Measurements from ENCODE around the gene ST3GAL5.

DNA sequence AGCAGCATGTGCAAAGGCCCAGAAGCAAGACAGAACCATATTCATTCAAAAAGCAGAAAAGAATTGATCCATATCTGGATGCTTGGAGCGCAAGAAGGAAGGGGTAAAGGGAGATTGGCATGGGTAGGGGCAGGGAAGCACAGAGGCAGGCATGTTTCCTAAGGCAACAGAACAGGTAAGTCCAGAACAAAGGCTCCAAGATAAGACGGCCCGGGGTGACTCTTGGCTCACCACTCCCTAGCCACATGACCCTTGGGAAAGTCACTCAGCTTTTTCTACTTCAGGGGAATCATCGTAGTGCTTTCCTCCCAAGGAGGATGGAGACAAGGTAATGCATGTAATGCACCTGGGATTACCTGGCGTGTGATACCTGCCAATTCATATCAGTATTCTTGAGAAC is 37.7 kb upstream of the ST3GAL5 start:
- TF ChIP-seq, protein P1, sequence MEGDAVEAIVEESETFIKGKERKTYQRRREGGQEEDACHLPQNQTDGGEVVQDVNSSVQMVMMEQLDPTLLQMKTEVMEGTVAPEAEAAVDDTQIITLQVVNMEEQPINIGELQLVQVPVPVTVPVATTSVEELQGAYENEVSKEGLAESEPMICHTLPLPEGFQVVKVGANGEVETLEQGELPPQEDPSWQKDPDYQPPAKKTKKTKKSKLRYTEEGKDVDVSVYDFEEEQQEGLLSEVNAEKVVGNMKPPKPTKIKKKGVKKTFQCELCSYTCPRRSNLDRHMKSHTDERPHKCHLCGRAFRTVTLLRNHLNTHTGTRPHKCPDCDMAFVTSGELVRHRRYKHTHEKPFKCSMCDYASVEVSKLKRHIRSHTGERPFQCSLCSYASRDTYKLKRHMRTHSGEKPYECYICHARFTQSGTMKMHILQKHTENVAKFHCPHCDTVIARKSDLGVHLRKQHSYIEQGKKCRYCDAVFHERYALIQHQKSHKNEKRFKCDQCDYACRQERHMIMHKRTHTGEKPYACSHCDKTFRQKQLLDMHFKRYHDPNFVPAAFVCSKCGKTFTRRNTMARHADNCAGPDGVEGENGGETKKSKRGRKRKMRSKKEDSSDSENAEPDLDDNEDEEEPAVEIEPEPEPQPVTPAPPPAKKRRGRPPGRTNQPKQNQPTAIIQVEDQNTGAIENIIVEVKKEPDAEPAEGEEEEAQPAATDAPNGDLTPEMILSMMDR (conservative IDR thresholded peaks at IDR 0.05; ENCODE audit: low read depth, low read length), result no peak
- TF ChIP-seq EZH2 (IDR thresholded peaks at IDR 0.05; ENCODE audit: borderline replicate concordance, low read depth, low read length, poor library complexity, severe bottlenecking), result no peak

Measured in A673 (cell line).